ENCODE results near the gene E2F6. TPM values are rescaled to one million over a fixed set of nuclear protein-coding genes. Genes with fewer than 3 reads are reported as not detected.

The E2F6 gene
- total RNA-seq, 4 donors from 2014 or later, result 3.6 to 14.5 (median 9.9) TPM

GRCh38 chr2:11446733-11447248, 19.2 kb downstream of the E2F6 start:
- Histone ChIP-seq H3K36me3 (peaks cover 0 to 91% (median 13%) of the 10 kb centered on the region in 3 donors), H3K4me1 (no peaks in the 10 kb centered on the region), H3K27ac (no peak overlapping the region), H3K9me3 (no peaks in the 10 kb centered on the region), H3K27me3 (no peaks in the 10 kb centered on the region), H3K4me3 (no peak overlapping the region)
- WGBS, 2 donors, result 26 to 50% methylated on average over 7 to 12 of the region's 14 CpGs
- intact Hi-C loops (cut with DNase I), result no loop called here
- DNase-seq, result no peak
- no peak for TF ChIP-seq POLR2A (IDR thresholded peaks at IDR 0.05)
- TF ChIP-seq CTCF (IDR thresholded peaks at IDR 0.05), result peak; percentile 41 to 83 (median 72)

GRCh38 chr2:11444737-11445136, 21.2 kb downstream of the E2F6 start:
- intact Hi-C loops (cut with DNase I), result no loop called here
- no peaks in the 10 kb centered on the region for H3K4me1 ChIP-seq
- H3K36me3 ChIP-seq, result peaks cover 0 to 91% (median 13%) of the 10 kb centered on the region in 3 donors

GRCh38 chr2:11438555-11439080, 27.3 kb downstream of the E2F6 start:
- no peaks in the 10 kb centered on the region for H3K9me3 ChIP-seq
- TF ChIP-seq POLR2A (IDR thresholded peaks at IDR 0.05) (no peak), CTCF (IDR thresholded peaks at IDR 0.05) (no peak)
- H3K36me3 ChIP-seq, result peaks cover 0 to 45% (median 0%) of the 10 kb centered on the region in 3 donors
- H3K27ac ChIP-seq, result no peak overlapping the region
- H3K27me3 ChIP-seq, result no peaks in the 10 kb centered on the region
- 94 to 97% methylated on average over 5 to 8 of the region's 9 CpGs for WGBS, 2 donors
- H3K4me3 ChIP-seq, result no peak overlapping the region
- no peak for DNase-seq
- H3K4me1 ChIP-seq, result no peaks in the 10 kb centered on the region
- intact Hi-C loops (cut with DNase I), result no loop called here

More at GRCh38 chr2:11444737-11445136, 21.2 kb downstream of the E2F6 start:
- no peak overlapping the region for H3K4me3 ChIP-seq
- no peak overlapping the region for H3K27ac ChIP-seq
- TF ChIP-seq POLR2A (IDR thresholded peaks at IDR 0.05) (no peak), CTCF (IDR thresholded peaks at IDR 0.05) (no peak)
- H3K9me3 ChIP-seq, result no peaks in the 10 kb centered on the region
- 87 to 91% methylated on average over 3 to 4 of the region's 4 CpGs for WGBS, 2 donors
- H3K27me3 ChIP-seq, result no peaks in the 10 kb centered on the region
- no peak for DNase-seq

- intact Hi-C loops (cut with DNase I), result no loop called here
- H3K4me3 ChIP-seq, result no peak overlapping the region
- no peak for DNase-seq
- peaks cover 0 to 34% (median 0%) of the 10 kb centered on the region in 3 donors for H3K36me3 ChIP-seq
- no peak overlapping the region for H3K27ac ChIP-seq
- H3K4me1 ChIP-seq, result no peaks in the 10 kb centered on the region
- no peaks in the 10 kb centered on the region for H3K9me3 ChIP-seq
- 86 to 97% methylated on average over 5 of the region's 5 CpGs for WGBS, 2 donors
- no peaks in the 10 kb centered on the region for H3K27me3 ChIP-seq
- TF ChIP-seq CTCF (IDR thresholded peaks at IDR 0.05) (no peak), POLR2A (IDR thresholded peaks at IDR 0.05) (no peak)
These were observed 28.4 kb downstream of the E2F6 start for GRCh38 chr2:11437602-11438001.

- Histone ChIP-seq H3K27ac (no peak overlapping the region), H3K9me3 (no peaks in the 10 kb centered on the region), H3K36me3 (peaks cover 0 to 9% (median 0%) of the 10 kb centered on the region in 3 donors), H3K27me3 (no peaks in the 10 kb centered on the region), H3K4me1 (peaks cover 0 to 6% (median 0%) of the 10 kb centered on the region in 3 donors), H3K4me3 (no peak overlapping the region)
- intact Hi-C loops (cut with DNase I), result no loop called here
- no peak for DNase-seq
- TF ChIP-seq CTCF (IDR thresholded peaks at IDR 0.05) (no peak), POLR2A (IDR thresholded peaks at IDR 0.05) (no peak)
- 75 to 84% methylated on average over 8 of the region's 8 CpGs for WGBS, 2 donors
These were observed 30.9 kb downstream of the E2F6 start for GRCh38 chr2:11435036-11435435.
